GM19324 (cell line): Measurements from ENCODE around the gene KTI12.
"Not testable (repeated sequence)": the region's sequence is repeated elsewhere in the genome, so short reads cannot be mapped to it uniquely, and the experiment has no call there.

ENCODE experiments used
- ATAC-seq: cut with Tn5 transposase; IDR thresholded peaks from one replicate; pipeline ENCODE4 v1.9.1; 2021; ENCODE audit warnings: mild to moderate bottlenecking, moderate library complexity; ENCODE audit not compliant: unreplicated experiment, low FRiP score

The KTI12 gene

GRCh38 chr1:52033190-52034049 is at the start of gene KTI12:
KTI12 (minus strand) TSS chr1:52033810; CDS start chr1:52033761, 49 bp downstream.
- no peak for ATAC-seq

GRCh38 chr1:52080014-52080415 is 46.4 kb upstream of the KTI12 start:
- no peak for ATAC-seq

- ATAC-seq = not testable (repeated sequence)
Measured at GRCh38 chr1:52077277-52077676, 43.7 kb upstream of the KTI12 start.

- no peak for ATAC-seq
Measured at GRCh38 chr1:52072291-52072690, 38.7 kb upstream of the KTI12 start.

- ATAC-seq = no peak
Measured at GRCh38 chr1:52070704-52071103, 37.1 kb upstream of the KTI12 start.

- no peak for ATAC-seq
Measured at GRCh38 chr1:52063192-52063591, 29.6 kb upstream of the KTI12 start.

- no peak for ATAC-seq
Measured at GRCh38 chr1:52060822-52061221, 27.2 kb upstream of the KTI12 start.

GRCh38 chr1:52059888-52060287 is 26.3 kb upstream of the KTI12 start:
- no peak for ATAC-seq

GRCh38 chr1:52059321-52059720 is 25.7 kb upstream of the KTI12 start:
- no peak for ATAC-seq

- no peak for ATAC-seq
Measured at GRCh38 chr1:52057876-52058415, 24.3 kb upstream of the KTI12 start.

- ATAC-seq = no peak
Measured at GRCh38 chr1:52057255-52057654, 23.6 kb upstream of the KTI12 start.

GRCh38 chr1:52056937-52057231 is 23.3 kb upstream of the KTI12 start:
- no peak for ATAC-seq

- ATAC-seq = peak; percentile 90
Measured at GRCh38 chr1:52056163-52056936, 22.7 kb upstream of the KTI12 start, which contains the start of gene BTF3L4. BTF3L4 (plus strand) TSS chr1:52056295; CDS start chr1:52059848, 3,553 bp downstream.

GRCh38 chr1:52055866-52056162 is 22.2 kb upstream of the KTI12 start:
- ATAC-seq = no peak

GRCh38 chr1:52055066-52055865 is 21.7 kb upstream of the KTI12 start, which contains the start of gene TXNDC12:
TXNDC12 (minus strand) TSS chr1:52055191; CDS start chr1:52055096, 95 bp downstream.
- peak; percentile 33 for ATAC-seq

GRCh38 chr1:52054496-52055065 is 21.0 kb upstream of the KTI12 start:
- ATAC-seq = no peak

- ATAC-seq = no peak
Measured at GRCh38 chr1:52053862-52054261, 20.3 kb upstream of the KTI12 start.

GRCh38 chr1:52049337-52049736 is 15.7 kb upstream of the KTI12 start:
- ATAC-seq = not testable (repeated sequence)

GRCh38 chr1:52045666-52046195 is 12.1 kb upstream of the KTI12 start:
- ATAC-seq = not testable (repeated sequence)

- no peak for ATAC-seq
Measured at GRCh38 chr1:52045236-52045635, 11.6 kb upstream of the KTI12 start.
